ENCODE data around the gene SLC35F1.

DNA sequence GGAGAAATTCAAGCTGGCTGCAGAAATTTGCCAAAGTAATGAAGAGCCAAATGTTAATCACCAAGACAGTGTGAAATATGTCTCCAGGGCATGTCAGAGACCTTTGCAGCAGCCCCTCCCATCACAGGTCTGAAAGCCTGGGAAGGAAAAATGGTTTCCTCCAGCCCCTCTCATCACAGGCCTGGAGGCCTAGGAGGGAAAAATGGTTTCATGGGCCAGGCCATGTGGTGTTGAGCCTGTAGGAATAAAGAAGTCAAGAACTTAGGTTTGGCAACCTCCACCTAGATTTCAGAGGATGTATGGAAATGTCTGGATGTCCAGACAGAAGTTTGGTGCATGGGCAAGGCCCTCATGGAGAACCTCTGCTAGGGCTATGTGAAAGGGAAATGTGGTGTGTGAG, 185.0 kb downstream of the SLC35F1 start:
- TF ChIP-seq, protein P1, sequence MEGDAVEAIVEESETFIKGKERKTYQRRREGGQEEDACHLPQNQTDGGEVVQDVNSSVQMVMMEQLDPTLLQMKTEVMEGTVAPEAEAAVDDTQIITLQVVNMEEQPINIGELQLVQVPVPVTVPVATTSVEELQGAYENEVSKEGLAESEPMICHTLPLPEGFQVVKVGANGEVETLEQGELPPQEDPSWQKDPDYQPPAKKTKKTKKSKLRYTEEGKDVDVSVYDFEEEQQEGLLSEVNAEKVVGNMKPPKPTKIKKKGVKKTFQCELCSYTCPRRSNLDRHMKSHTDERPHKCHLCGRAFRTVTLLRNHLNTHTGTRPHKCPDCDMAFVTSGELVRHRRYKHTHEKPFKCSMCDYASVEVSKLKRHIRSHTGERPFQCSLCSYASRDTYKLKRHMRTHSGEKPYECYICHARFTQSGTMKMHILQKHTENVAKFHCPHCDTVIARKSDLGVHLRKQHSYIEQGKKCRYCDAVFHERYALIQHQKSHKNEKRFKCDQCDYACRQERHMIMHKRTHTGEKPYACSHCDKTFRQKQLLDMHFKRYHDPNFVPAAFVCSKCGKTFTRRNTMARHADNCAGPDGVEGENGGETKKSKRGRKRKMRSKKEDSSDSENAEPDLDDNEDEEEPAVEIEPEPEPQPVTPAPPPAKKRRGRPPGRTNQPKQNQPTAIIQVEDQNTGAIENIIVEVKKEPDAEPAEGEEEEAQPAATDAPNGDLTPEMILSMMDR (IDR thresholded peaks at IDR 0.05; ENCODE audit: borderline replicate concordance, extremely low read depth, low read length, poor library complexity, severe bottlenecking) = no peak
- TF ChIP-seq EZH2 (IDR thresholded peaks at IDR 0.05; ENCODE audit: borderline replicate concordance, low read depth, low read length, severe bottlenecking) = no peak
